Liver (tissue), 9 donors: ENCODE data around the gene TMEM183A. TPM values are rescaled to one million over a fixed set of nuclear protein-coding genes. Genes with fewer than 3 reads are reported as not detected.

Source experiments
- DNase-seq: peaks from one replicate; pipeline ENCODE4 v3.0.0-alpha.2; 2017; ENCODE audit warnings: low spot score
- H3K27ac ChIP-seq, 2 donors: one replicate each; pipeline ENCODE4 v1.7.0; 2013; ENCODE audit warnings: inconsistent platforms in 2 of 2, low read length in 2 of 2, control low read depth in 1 of 2, low read depth in 1 of 2, mild to moderate bottlenecking in 1 of 2
- H3K27me3 ChIP-seq, 4 donors: one replicate each; pipeline versions ENCODE4 v1.6.1 to v1.7.0; 2013; ENCODE audit warnings: low read length in 3 of 4, inconsistent platforms in 1 of 4, mild to moderate bottlenecking in 1 of 4, moderate library complexity in 1 of 4; ENCODE audit not compliant: control insufficient read depth in 4 of 4, insufficient read depth in 4 of 4
- H3K36me3 ChIP-seq, 4 donors: one replicate each; pipeline versions ENCODE4 v1.6.1 to v1.7.0; 2013; ENCODE audit warnings: low read length in 3 of 4, mild to moderate bottlenecking in 3 of 4, low read depth in 1 of 4, moderate library complexity in 1 of 4; ENCODE audit not compliant: control insufficient read depth in 4 of 4, insufficient read depth in 3 of 4
- H3K4me1 ChIP-seq, 4 donors: one replicate each; pipeline versions ENCODE4 v1.6.1 to v1.7.0; 2013; ENCODE audit warnings: low read length in 3 of 4, mild to moderate bottlenecking in 3 of 4, moderate library complexity in 1 of 4; ENCODE audit not compliant: control insufficient read depth in 4 of 4, insufficient read depth in 4 of 4
- H3K4me3 ChIP-seq, 3 donors: one replicate each; pipeline versions ENCODE4 v1.6.1 to v1.7.0; 2013; ENCODE audit warnings: low read length in 3 of 3, control low read depth in 1 of 3, low read depth in 1 of 3, mild to moderate bottlenecking in 1 of 3
- H3K9ac ChIP-seq, 2 donors: one replicate each; pipeline ENCODE4 v1.7.0; 2013; ENCODE audit warnings: low read length in 2 of 2, mild to moderate bottlenecking in 2 of 2, moderate library complexity in 2 of 2, control low read depth in 1 of 2, low read depth in 1 of 2
- H3K9me3 ChIP-seq, 4 donors: one replicate each; pipeline versions ENCODE4 v1.6.1 to v1.7.0; 2013; ENCODE audit warnings: low read length in 3 of 4; ENCODE audit not compliant: control insufficient read depth in 4 of 4
- EGR1 ChIP-seq, 2 donors: IDR thresholded peaks; 2 replicates each; pipeline ENCODE4 v1.6.1; 2016 to 2018; ENCODE audit warnings: antibody characterized with exemption in 2 of 2, low read depth in 2 of 2
- HNF4G ChIP-seq: IDR thresholded peaks from 2 replicates; pipeline ENCODE4 v1.6.1; 2016; ENCODE audit warnings: antibody characterized with exemption
- NR2F2 ChIP-seq: IDR thresholded peaks from 2 replicates; pipeline ENCODE4 v1.6.1; 2016; ENCODE audit warnings: antibody characterized with exemption
- RXRA ChIP-seq, 2 donors: IDR thresholded peaks; 2 replicates each; pipeline ENCODE4 v1.6.1; 2017 to 2018; ENCODE audit warnings: antibody characterized with exemption in 2 of 2, mild to moderate bottlenecking in 1 of 2
- SP1 ChIP-seq: IDR thresholded peaks from 2 replicates; pipeline ENCODE4 v1.6.1; 2018; ENCODE audit warnings: antibody characterized with exemption, mild to moderate bottlenecking
- TAF1 ChIP-seq: conservative IDR thresholded peaks from 2 replicates; pipeline ENCODE4 v1.6.1; 2016; ENCODE audit warnings: antibody characterized with exemption, mild to moderate bottlenecking
- WGBS: extraction: QIAGEN DNeasy Blood & Tissue Kit; methylation state at CpG from one replicate; pipeline ENCODE4 v1.1.7; 2013; 5-methylcytosine and 5-hydroxymethylcytosine counted together
- polyA plus RNA-seq, 2 donors: library from polyadenylated mRNA; stranded (reverse) in 1 of 2; unstranded in 1 of 2; fragments of 200-250 nt in 1 of 2; fragments of >200 nt in 1 of 2; fragmentation: Nextera tagmentation in 1 of 2; extraction: Ambion mirVana in 1 of 2; gene quantifications; one replicate each; pipeline versions ENCODE4 v1.2.1 to v1.2.3, GENCODE V29; 2013 to 2015
- total RNA-seq, 2 donors: library from RNA; depleted of rRNA; stranded (reverse); fragments of >200 nt; gene quantifications; one replicate each; pipeline ENCODE4 v1.2.3, GENCODE V29; 2014
- TF ChIP-seq, protein P1 (sequence below): IDR thresholded peaks from 2 replicates; pipeline ENCODE4 v1.6.1; 2016; ENCODE audit warnings: antibody characterized with exemption
- TF ChIP-seq, protein P2 (sequence below): IDR thresholded peaks from 2 replicates; pipeline ENCODE4 v1.6.1; 2016; ENCODE audit warnings: antibody characterized with exemption, mild to moderate bottlenecking
- TF ChIP-seq, protein P3 (sequence below): IDR thresholded peaks from 2 replicates; pipeline ENCODE4 v1.6.1; 2016; ENCODE audit warnings: antibody characterized with exemption
- donor health status: healthy.
- donor health status: healthy.
- donor health status: healthy.
- donor health status: healthy.
- donor health status: healthy.

TMEM183A gene
- total and polyA plus RNA-seq, 4 donors = 21.0 to 48.9 (median 35.5) TPM

- peaks cover 2 to 23% (median 8%) of the 10 kb centered on the region in 4 donors for H3K36me3 ChIP-seq
- H3K4me1 ChIP-seq = peaks cover 12 to 42% (median 32%) of the 10 kb centered on the region in 4 donors
- peak; percentile 32 for TF ChIP-seq SP1
- TF ChIP-seq EGR1 (IDR thresholded peaks at IDR 0.05; ENCODE audit: low read depth in 2 of 2) = no peak
- TF ChIP-seq NR2F2 = no peak
- TF ChIP-seq HNF4G = no peak
- no peak for TF ChIP-seq RXRA (IDR thresholded peaks at IDR 0.05)
- TF ChIP-seq, protein P1, sequence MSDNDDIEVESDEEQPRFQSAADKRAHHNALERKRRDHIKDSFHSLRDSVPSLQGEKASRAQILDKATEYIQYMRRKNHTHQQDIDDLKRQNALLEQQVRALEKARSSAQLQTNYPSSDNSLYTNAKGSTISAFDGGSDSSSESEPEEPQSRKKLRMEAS = no peak
- TF ChIP-seq, protein P2, sequence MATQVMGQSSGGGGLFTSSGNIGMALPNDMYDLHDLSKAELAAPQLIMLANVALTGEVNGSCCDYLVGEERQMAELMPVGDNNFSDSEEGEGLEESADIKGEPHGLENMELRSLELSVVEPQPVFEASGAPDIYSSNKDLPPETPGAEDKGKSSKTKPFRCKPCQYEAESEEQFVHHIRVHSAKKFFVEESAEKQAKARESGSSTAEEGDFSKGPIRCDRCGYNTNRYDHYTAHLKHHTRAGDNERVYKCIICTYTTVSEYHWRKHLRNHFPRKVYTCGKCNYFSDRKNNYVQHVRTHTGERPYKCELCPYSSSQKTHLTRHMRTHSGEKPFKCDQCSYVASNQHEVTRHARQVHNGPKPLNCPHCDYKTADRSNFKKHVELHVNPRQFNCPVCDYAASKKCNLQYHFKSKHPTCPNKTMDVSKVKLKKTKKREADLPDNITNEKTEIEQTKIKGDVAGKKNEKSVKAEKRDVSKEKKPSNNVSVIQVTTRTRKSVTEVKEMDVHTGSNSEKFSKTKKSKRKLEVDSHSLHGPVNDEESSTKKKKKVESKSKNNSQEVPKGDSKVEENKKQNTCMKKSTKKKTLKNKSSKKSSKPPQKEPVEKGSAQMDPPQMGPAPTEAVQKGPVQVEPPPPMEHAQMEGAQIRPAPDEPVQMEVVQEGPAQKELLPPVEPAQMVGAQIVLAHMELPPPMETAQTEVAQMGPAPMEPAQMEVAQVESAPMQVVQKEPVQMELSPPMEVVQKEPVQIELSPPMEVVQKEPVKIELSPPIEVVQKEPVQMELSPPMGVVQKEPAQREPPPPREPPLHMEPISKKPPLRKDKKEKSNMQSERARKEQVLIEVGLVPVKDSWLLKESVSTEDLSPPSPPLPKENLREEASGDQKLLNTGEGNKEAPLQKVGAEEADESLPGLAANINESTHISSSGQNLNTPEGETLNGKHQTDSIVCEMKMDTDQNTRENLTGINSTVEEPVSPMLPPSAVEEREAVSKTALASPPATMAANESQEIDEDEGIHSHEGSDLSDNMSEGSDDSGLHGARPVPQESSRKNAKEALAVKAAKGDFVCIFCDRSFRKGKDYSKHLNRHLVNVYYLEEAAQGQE = no peak
- TF ChIP-seq, protein P3, sequence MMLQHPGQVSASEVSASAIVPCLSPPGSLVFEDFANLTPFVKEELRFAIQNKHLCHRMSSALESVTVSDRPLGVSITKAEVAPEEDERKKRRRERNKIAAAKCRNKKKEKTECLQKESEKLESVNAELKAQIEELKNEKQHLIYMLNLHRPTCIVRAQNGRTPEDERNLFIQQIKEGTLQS = no peak
- H3K27me3 ChIP-seq = no peaks in the 10 kb centered on the region
- WGBS = 4% methylated on average over 10 of the region's 10 CpGs
- DNase-seq = no peak
- H3K9ac ChIP-seq = peak overlapping the region; percentile 50 to 87
- peak overlapping the region in 1 of 2 donors; percentile 37 for H3K27ac ChIP-seq
- H3K9me3 ChIP-seq = no peaks in the 10 kb centered on the region
- peak overlapping the region; percentile 59 to 94 (median 64) for H3K4me3 ChIP-seq
Measured at GRCh38 chr1:202958544-202959275, 48.5 kb upstream of the TMEM183A start.

DNA sequence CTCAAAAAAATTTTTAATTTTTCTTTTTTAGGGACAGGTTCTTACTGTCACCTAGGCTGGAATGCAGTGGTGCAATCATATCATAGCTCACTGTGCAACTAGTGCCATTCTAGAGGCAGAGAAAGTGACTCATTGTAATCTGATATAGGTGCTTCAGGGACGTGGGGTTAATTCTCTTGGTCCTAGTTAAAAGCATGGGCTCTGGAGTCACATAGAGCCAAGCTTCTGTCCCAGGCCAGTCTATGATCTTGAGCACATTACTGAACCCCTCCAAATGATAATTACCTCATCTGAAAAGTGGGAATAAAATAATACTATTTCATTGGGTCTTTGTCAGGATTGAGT is 47.9 kb upstream of the TMEM183A start:
- WGBS = 90% methylated on average over 1 of the region's 1 CpG
- H3K36me3 ChIP-seq = peaks cover 2 to 23% (median 11%) of the 10 kb centered on the region in 4 donors
- no peaks in the 10 kb centered on the region for H3K27me3 ChIP-seq
- H3K27ac ChIP-seq = no peak overlapping the region
- H3K9me3 ChIP-seq = no peaks in the 10 kb centered on the region
- H3K9ac ChIP-seq = no peak overlapping the region
- H3K4me3 ChIP-seq = no peak overlapping the region
- TF ChIP-seq, protein P1 = no peak
- TF ChIP-seq TAF1 = no peak
- TF ChIP-seq, protein P2 = no peak
- no peak for DNase-seq
- H3K4me1 ChIP-seq = peaks cover 11 to 37% (median 27%) of the 10 kb centered on the region in 4 donors
